ENCODE measurements around the gene MGAT4A.

MGAT4A gene

DNA sequence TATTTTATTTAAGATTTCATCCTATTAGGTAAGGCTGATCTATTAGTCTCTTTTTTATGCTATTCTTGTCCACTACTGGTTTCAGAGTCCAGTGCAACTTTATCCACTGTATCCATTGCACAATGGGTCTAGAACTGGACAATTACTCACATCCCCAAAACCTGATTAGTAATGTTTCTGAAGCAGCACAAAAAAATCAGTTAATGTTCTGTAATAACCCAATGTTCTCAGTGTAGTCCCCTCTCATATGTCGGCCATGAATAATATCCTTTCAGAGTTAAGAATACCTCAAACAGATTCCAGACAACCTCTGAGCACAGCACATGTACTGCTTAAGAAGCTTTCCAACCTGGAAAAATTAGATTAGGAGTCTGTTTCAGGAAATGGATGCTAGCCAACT lies 29.7 kb downstream of the MGAT4A start:
- no peak for DNase-seq

GRCh38 chr2:98698896-98699295 lies 32.0 kb downstream of the MGAT4A start:
- no peak for DNase-seq

DNA sequence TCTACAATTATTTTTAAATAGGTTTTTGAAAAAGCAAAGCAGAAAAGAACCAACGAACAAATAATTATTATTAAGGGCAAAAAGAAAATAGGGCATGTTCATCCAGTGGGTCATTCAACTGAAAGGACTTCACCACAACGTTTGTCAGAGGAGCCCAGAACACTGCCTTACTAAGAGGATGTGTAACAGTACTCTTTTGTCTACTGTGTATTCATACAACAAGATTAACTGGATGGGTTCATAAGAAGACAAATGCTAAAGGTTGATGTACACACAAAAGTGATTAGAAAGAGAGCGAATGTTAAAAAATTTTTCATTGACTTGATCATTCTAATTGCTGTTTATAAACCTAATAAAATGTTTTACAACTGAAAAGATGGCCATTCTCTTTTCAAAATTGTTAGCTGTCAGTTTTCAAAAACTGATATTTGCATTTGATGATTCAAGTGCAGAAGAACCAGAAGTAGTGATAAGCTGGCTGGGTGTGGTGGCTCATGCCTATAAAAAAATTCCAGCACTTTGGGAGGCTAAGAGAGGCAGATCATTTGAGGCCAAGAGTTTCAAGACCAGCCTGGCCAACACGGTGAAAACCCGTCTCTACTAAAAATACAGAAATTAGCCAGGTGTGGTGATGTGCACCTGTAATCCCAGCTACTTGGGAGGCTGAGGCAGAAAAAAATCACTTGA lies 33.1 kb downstream of the MGAT4A start:
- no peak for DNase-seq

- no peak for DNase-seq
These were observed 34.7 kb downstream of the MGAT4A start for GRCh38 chr2:98696200-98696599.

GRCh38 chr2:98695255-98695654 lies 35.7 kb downstream of the MGAT4A start:
- DNase-seq: no peak

GRCh38 chr2:98693477-98693876 lies 37.5 kb downstream of the MGAT4A start:
- peak in 1 of 5 experiments; percentile 38 for DNase-seq

DNA sequence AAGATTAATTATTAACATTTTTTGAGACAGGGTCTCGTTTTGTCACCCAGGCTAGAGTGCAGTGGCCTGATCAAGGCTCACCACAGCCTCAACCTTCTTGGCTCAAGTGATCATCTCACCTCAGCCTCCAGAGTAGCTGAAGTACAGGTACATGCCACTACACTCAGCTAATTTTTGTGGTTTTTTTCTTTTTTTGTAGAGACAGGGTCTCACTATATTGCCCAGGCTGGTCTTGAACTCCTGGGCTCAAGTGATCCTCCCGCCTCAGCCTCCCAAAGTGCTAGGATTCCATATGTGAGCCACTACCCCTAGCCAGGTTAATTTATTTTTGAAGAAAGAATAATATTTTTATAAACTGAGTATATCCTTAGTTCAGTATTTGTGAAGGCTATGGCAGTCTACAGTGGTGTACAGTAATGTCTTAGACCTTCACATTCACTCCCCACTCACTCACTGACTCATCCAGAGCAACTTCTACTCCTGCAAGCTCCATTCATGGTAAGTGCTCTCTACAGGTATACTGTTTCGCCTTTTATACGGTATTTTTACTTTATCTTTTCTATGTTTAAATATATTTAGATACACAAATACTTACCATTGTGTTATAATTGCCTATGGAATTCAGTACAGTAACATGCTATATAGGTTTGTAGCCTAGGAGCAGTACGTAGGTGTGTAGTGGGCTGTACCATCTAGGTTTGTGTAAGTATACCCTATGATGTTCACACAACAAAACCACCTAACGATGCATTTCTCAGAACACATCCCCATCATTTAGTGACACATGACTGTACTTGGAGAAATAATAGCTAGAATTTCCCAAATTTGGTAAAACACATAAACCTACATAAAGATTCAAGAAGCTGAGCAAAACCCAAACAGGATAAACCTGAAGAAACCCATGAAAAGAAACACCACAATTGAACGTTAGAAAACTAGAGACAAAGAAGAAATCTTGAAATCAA lies 38.6 kb downstream of the MGAT4A start:
- peak in 1 of 5 experiments; percentile 23 for DNase-seq

DNA sequence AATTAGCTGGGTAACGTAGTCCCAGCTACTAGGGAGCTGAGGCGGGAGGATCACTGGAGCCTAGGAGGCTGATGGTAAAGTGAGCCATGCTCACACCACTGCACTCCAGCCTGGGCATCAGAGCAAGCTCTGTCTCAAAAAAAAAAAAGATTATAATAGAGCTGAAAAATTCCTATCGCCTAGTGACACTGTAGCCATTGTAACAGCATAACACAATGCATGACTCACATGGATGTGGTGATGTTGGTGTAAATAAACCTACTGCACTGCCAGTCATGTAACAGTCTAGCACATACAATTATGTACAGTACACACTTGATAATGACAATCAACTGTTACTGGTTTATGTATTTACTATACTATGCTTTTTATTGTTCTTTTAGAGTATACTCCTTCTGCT lies 39.6 kb downstream of the MGAT4A start:
- DNase-seq: peak in 1 of 5 experiments; percentile 27

- no peak for DNase-seq
These were observed 44.7 kb downstream of the MGAT4A start for GRCh38 chr2:98685930-98686887.

DNA sequence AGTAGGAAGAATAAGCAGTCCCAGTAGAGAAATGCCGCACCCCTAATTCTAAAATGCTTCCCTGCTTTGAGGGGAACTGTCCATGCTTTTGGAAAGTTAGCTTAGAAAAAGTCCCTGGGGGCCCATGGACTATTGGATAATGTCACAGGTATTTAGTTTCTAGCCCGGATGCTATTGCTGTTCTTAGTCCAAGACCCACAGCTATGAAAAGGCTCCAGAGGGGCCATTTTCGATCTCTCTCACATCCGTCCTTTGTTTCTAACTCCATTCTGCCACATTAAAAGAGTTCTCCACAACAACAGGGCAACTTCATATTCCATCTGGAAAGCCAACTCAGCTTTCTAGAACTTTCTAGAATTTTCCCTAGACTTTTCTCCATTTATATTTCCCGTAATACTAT lies 47.2 kb downstream of the MGAT4A start:
- DNase-seq: no peak

GRCh38 chr2:98676742-98677141 lies 54.2 kb downstream of the MGAT4A start:
- DNase-seq: no peak

GRCh38 chr2:98674233-98674964 lies 56.5 kb downstream of the MGAT4A start:
- DNase-seq: no peak

GRCh38 chr2:98669675-98670074 lies 61.3 kb downstream of the MGAT4A start:
- no peak for DNase-seq

GRCh38 chr2:98665677-98666076 lies 65.3 kb downstream of the MGAT4A start:
- no peak for DNase-seq

DNA sequence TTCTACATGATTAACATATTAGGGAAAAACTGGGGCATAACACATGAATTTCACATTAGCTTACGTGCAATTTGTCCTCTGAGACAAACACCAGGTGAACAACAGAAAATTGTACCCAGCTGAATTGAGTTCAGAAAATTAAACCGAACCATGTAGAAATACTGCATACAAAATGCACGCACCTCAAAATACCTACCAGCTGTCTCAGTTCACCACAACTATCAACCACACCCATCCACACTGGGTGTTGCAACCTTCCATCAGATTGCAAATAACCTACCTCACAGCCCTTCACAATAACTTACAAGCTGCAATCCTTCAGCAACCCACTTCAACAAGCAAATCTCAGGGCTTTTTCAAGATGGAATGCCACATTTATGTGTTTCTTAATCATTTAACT lies 66.6 kb downstream of the MGAT4A start:
- peak in 4 of 5 experiments; percentile 16 to 94 (median 46) for DNase-seq

DNA sequence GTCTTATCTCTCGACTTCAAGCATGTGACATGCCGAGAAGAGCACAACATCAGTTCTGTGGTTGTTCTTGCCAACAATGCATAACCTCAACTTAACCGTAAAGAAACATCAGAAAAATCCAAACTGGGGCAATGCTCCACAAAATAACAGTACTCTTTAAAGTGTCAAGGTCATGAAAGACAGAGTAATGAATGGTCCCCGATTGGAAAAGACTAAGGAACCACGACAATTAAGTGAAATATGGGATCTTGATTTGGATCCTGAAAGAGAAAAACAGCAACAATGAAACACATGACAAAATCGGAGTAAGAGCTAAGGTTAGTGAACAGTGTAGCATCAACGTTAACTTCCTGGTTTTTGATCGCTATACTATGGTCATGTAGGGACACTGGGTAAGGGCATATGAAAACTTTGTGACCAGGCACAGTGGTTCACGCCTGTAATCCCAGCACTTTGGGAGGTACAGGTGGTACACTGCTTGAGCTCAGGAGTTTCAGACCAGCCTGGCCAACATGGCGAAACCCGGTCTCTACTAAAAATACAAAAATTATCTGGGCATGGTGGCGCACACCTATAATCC lies 67.3 kb downstream of the MGAT4A start:
- DNase-seq: peak in 2 of 5 experiments; percentile 66 to 87

DNA sequence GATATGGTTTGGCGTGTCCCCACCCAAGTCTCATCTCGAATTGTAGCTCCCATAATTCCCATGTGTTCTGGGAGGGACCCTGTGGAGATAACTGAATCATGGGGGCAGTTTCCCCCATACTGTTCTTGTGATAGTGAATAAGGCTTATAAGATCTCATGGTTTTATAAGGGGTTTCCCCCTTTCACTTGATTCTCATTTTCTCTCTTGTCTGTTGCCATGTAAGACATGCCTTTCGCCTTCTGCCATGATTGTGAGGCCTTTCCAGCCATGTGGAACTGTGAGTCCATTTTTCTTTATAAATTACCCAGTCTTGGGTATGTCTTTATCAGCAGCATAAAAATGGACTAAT lies 71.5 kb downstream of the MGAT4A start:
- peak in 2 of 5 experiments; percentile 24 to 50 for DNase-seq

DNA sequence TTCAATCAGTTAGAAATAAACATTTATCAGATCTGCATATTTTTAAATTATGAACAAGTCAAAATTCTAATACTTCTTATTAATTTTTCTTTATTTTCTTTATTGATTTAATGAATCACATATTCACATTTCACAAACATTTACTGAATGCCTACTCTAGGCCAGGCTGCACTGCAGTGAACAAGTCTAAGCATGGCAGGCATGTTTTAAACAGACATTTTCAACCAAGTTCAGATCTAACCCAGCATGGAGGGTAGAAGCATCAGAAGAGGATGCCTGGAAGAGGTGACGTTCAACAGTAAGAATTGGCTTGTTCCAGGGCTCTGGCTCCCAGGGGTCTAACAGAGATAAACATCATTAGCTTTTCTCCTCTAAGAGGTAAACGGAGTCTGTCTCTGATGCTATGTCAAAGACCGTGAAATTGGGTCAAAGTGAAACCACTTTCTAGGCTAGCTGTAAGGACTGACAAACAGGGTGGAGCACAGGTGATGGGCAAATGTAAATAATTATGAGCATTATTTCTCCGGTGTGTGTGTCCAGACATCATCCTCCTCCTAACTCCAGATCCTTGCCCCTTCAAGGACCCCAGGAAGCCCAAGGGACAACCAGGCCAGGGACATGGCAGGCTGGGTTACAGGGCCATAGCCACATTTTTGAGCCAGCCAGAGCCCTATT lies 72.0 kb downstream of the MGAT4A start:
- peak in 2 of 5 experiments; percentile 30 to 57 for DNase-seq

GRCh38 chr2:98656800-98657199 lies 74.1 kb downstream of the MGAT4A start:
- DNase-seq: peak in 2 of 5 experiments; percentile 64 to 78

DNA sequence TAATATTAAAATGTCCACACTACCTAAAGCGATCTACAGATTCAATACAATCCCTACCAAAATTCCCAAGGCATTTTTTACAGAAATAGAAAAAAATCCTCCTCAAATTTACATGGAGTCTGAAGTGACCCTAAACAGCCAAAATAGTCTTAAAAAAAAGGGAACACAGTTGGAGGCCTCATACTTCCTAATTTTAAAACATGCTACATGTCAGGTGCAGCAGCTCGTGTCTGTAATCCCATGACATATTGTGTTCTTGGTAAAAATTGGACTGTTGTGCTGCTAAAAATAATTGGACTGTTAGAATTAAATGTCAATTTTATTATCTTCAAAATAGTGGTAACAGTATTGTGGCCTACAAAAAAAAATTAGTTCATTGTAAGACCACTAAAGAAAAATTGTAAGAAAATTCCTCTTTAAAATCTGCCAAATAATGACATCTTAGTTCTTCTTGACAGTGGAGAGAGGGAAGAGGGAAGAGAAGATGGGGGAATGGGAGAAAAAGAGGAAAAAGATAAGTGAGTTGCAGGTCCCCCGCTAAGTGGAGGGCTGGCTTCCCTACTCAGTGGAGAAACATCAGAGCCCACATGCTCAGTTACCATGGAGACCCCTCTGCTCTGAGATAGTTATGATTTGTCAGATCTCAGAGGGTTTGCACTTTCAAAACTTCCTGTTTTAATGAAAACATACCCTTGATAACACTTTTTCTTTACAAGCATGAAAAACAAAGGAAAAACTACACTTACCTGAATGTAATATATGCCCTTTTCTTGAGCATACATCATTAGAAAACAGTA lies 76.0 kb downstream of the MGAT4A start:
- peak in 3 of 5 experiments; percentile 20 to 52 (median 30) for DNase-seq

Data from T-helper 2 cell (primary cell).